BLaER1 treated with 17β-estradiol and CSF1 and Interleukin-3, amounts not matched to agents 10 nM and 100 nM (cell line): Measurements from ENCODE around the gene TBX4.

ENCODE experiments used
- H3K27ac ChIP-seq, 11 experiments: shearing (Covaris generic); formaldehyde crosslinking; 2 replicates each; pipeline ENCODE4 v1.8.1; 2022
- H3K27me3 ChIP-seq, 11 experiments: shearing (Covaris generic); formaldehyde crosslinking; 2 replicates each; pipeline ENCODE4 v1.8.1; 2022
- H3K36me3 ChIP-seq, 11 experiments: shearing (Covaris generic); formaldehyde crosslinking; 2 replicates each; pipeline ENCODE4 v1.8.1; 2022
- H3K4me1 ChIP-seq, 10 experiments: shearing (Covaris generic); formaldehyde crosslinking; 2 replicates each; pipeline ENCODE4 v1.8.1; 2022
- H3K4me2 ChIP-seq, 11 experiments: shearing (Covaris generic); formaldehyde crosslinking; 2 replicates each; pipeline ENCODE4 v1.8.1; 2022
- H3K4me3 ChIP-seq, 10 experiments: shearing (Covaris generic); formaldehyde crosslinking; 2 replicates each; pipeline ENCODE4 v1.8.1; 2022
- H3K9ac ChIP-seq, 11 experiments: shearing (Covaris generic); formaldehyde crosslinking; 2 replicates each; pipeline ENCODE4 v1.8.1; 2022
- H3K9me3 ChIP-seq, 11 experiments: shearing (Covaris generic); formaldehyde crosslinking; replicated peaks in 1 of 11; 2 replicates each; pipeline ENCODE4 v1.8.1; 2022
- H4K20me1 ChIP-seq, 11 experiments: shearing (Covaris generic); formaldehyde crosslinking; 2 replicates each; pipeline ENCODE4 v1.8.1; 2022
- Cebpa-rat ChIP-seq, 11 experiments: shearing (Covaris generic); IDR thresholded peaks; 2 replicates each; pipeline ENCODE4 v1.8.1; 2022

Gene TBX4

GRCh38 chr17:61406971-61407911 is 45.0 kb upstream of the TBX4 start:
- Histone ChIP-seq H3K27ac (no peak overlapping the region), H4K20me1 (peaks cover 0 to 78% (median 71%) of the 10 kb centered on the region in 11 experiments; a peak in 19 of 22 replicates), H3K4me1 (peaks cover 34 to 57% (median 52%) of the 10 kb centered on the region in 10 experiments), H3K27me3 (peaks cover 98 to 100% (median 100%) of the 10 kb centered on the region in 11 experiments), H3K36me3 (no peaks in the 10 kb centered on the region), H3K4me2 (no peak overlapping the region), H3K9me3 (peaks cover 0 to 4% (median 0%) of the 10 kb centered on the region in 11 experiments; a peak in 2 of 22 replicates), H3K9ac (no peak overlapping the region), H3K4me3 (no peak overlapping the region)
- no peak for TF ChIP-seq Cebpa-rat (IDR thresholded peaks at IDR 0.05)

GRCh38 chr17:61408151-61409041 is 43.8 kb upstream of the TBX4 start:
- peaks cover 97 to 100% (median 100%) of the 10 kb centered on the region in 11 experiments for H3K27me3 ChIP-seq
- H3K36me3 ChIP-seq = no peaks in the 10 kb centered on the region
- peak overlapping the region; percentile 86 to 99 (median 94); a peak in 19 of 22 replicates for H3K4me2 ChIP-seq
- no peak overlapping the region for H3K27ac ChIP-seq
- peak overlapping the region in 6 of 10 experiments; percentile 60 to 72 (median 66); a peak in 9 of 20 replicates for H3K4me3 ChIP-seq
- TF ChIP-seq Cebpa-rat (IDR thresholded peaks at IDR 0.05) = no peak
- no peak overlapping the region for H3K9ac ChIP-seq
- H3K9me3 ChIP-seq = peaks cover 0 to 4% (median 0%) of the 10 kb centered on the region in 11 experiments; a peak in 2 of 22 replicates
- H3K4me1 ChIP-seq = peaks cover 27 to 56% (median 51%) of the 10 kb centered on the region in 10 experiments
- H4K20me1 ChIP-seq = peaks cover 0 to 66% (median 61%) of the 10 kb centered on the region in 11 experiments; a peak in 19 of 22 replicates

- Histone ChIP-seq H3K27ac (no peak overlapping the region), H3K4me2 (peak overlapping the region; percentile 86 to 99 (median 94)), H3K9me3 (peaks cover 0 to 5% (median 0%) of the 10 kb centered on the region in 11 experiments; a peak in 2 of 22 replicates), H3K27me3 (peaks cover 88 to 100% (median 95%) of the 10 kb centered on the region in 11 experiments), H3K4me3 (peak overlapping the region; percentile 60 to 72 (median 66)), H3K9ac (peak overlapping the region; percentile 37 to 70 (median 64); a peak in 19 of 22 replicates), H3K36me3 (no peaks in the 10 kb centered on the region), H4K20me1 (peaks cover 0 to 55% (median 50%) of the 10 kb centered on the region in 11 experiments; a peak in 19 of 22 replicates), H3K4me1 (peaks cover 19 to 45% (median 40%) of the 10 kb centered on the region in 10 experiments)
- TF ChIP-seq Cebpa-rat (IDR thresholded peaks at IDR 0.05) = no peak
Measured at GRCh38 chr17:61409301-61410112, 42.7 kb upstream of the TBX4 start.

GRCh38 chr17:61410141-61411010 is 41.8 kb upstream of the TBX4 start:
- H4K20me1 ChIP-seq = peaks cover 0 to 47% (median 41%) of the 10 kb centered on the region in 11 experiments; a peak in 18 of 22 replicates
- H3K9ac ChIP-seq = peak overlapping the region in 3 of 11 experiments; percentile 68 to 72 (median 69); a peak in 3 of 22 replicates
- H3K4me1 ChIP-seq = peaks cover 10 to 36% (median 31%) of the 10 kb centered on the region in 10 experiments
- no peaks in the 10 kb centered on the region for H3K36me3 ChIP-seq
- H3K9me3 ChIP-seq = peaks cover 0 to 5% (median 0%) of the 10 kb centered on the region in 11 experiments; a peak in 2 of 22 replicates
- no peak overlapping the region for H3K27ac ChIP-seq
- H3K27me3 ChIP-seq = peaks cover 79 to 99% (median 87%) of the 10 kb centered on the region in 11 experiments
- TF ChIP-seq Cebpa-rat (IDR thresholded peaks at IDR 0.05) = no peak
- H3K4me2 ChIP-seq = peak overlapping the region; percentile 86 to 99 (median 96)
- peak overlapping the region; percentile 14 to 72 (median 67); a peak in 16 of 20 replicates for H3K4me3 ChIP-seq

- peaks cover 0 to 46% (median 35%) of the 10 kb centered on the region in 11 experiments; a peak in 18 of 22 replicates for H4K20me1 ChIP-seq
- peak overlapping the region; percentile 86 to 99 (median 96) for H3K4me2 ChIP-seq
- peak overlapping the region; percentile 60 to 72 (median 67) for H3K4me3 ChIP-seq
- peaks cover 73 to 93% (median 81%) of the 10 kb centered on the region in 11 experiments for H3K27me3 ChIP-seq
- no peak for TF ChIP-seq Cebpa-rat (IDR thresholded peaks at IDR 0.05)
- no peaks in the 10 kb centered on the region for H3K36me3 ChIP-seq
- H3K9ac ChIP-seq = peak overlapping the region in 10 of 11 experiments; percentile 57 to 78 (median 72); a peak in 17 of 22 replicates
- peaks cover 10 to 40% (median 32%) of the 10 kb centered on the region in 10 experiments for H3K4me1 ChIP-seq
- peaks cover 0 to 5% (median 0%) of the 10 kb centered on the region in 11 experiments; a peak in 2 of 22 replicates for H3K9me3 ChIP-seq
- peak overlapping the region in 3 of 11 experiments; percentile 24 to 58 (median 47); a peak in 4 of 22 replicates for H3K27ac ChIP-seq
Measured at GRCh38 chr17:61411011-61411260, 41.3 kb upstream of the TBX4 start.

GRCh38 chr17:61411261-61412142 is 40.7 kb upstream of the TBX4 start:
- peak overlapping the region in 8 of 11 experiments; percentile 3 to 58 (median 40); a peak in 9 of 22 replicates for H3K27ac ChIP-seq

More at GRCh38 chr17:61411261-61412142, 40.7 kb upstream of the TBX4 start:
- peak overlapping the region; percentile 49 to 78 (median 72); a peak in 21 of 22 replicates for H3K9ac ChIP-seq
- peaks cover 68 to 87% (median 76%) of the 10 kb centered on the region in 11 experiments for H3K27me3 ChIP-seq
- TF ChIP-seq Cebpa-rat (IDR thresholded peaks at IDR 0.05) = no peak
- peaks cover 0 to 5% (median 0%) of the 10 kb centered on the region in 11 experiments; a peak in 2 of 22 replicates for H3K9me3 ChIP-seq
- peak overlapping the region; percentile 60 to 72 (median 67) for H3K4me3 ChIP-seq
- H3K4me2 ChIP-seq = peak overlapping the region; percentile 86 to 99 (median 96)
- H3K4me1 ChIP-seq = peaks cover 10 to 46% (median 37%) of the 10 kb centered on the region in 10 experiments
- peaks cover 0 to 47% (median 31%) of the 10 kb centered on the region in 11 experiments; a peak in 16 of 22 replicates for H4K20me1 ChIP-seq
- no peaks in the 10 kb centered on the region for H3K36me3 ChIP-seq
